GM06990 (cell line): ENCODE measurements around the gene OSTN.

Experiments
- DNase-seq: peaks from one replicate; pipeline ENCODE4 v3.0.0-alpha.2; 2011; ENCODE audit not compliant: insufficient read length; ENCODE audit errors: extremely low read depth
- H3K27me3 ChIP-seq: replicated peaks from 2 replicates; pipeline ENCODE4 v1.6.0; 2011; ENCODE audit warnings: low read length; ENCODE audit not compliant: control insufficient read depth, insufficient read depth
- H3K36me3 ChIP-seq: 2 replicates; pipeline ENCODE4 v1.5.1; 2011; ENCODE audit warnings: low read length; ENCODE audit not compliant: control insufficient read depth, insufficient read depth
- H3K4me3 ChIP-seq: replicated peaks from 2 replicates; pipeline ENCODE4 v1.5.1; 2011; ENCODE audit warnings: low read depth, mild to moderate bottlenecking, control low read depth, low read length
- TF ChIP-seq, protein P1 (sequence below): IDR thresholded peaks from 2 replicates; pipeline ENCODE4 v1.5.1; 2011; ENCODE audit warnings: low read length, control low read depth, mild to moderate bottlenecking, inconsistent platforms; ENCODE audit not compliant: insufficient read depth, poor library complexity, severe bottlenecking

Gene OSTN

DNA sequence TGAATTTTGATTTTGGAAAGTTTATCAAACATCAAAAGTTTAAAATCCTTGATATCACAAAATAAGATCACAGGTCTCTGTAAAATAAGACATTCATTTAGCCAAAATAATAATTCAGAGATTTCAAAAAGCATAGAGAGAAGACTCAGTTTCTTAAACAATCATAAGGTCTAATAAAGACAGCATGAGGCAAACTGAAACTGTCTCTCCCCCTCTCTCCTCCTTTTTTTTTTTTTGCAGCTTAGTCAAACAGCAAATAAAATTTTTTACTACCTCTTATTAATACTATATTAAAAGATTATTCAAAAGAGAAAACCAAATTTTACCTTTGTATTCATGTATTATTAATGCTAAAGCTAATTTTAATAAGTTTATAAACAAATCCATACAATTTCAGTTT is 57.4 kb downstream of the OSTN start:
- no peaks in the 10 kb centered on the region for H3K27me3 ChIP-seq
- DNase-seq = no peak
- no peak overlapping the region for H3K4me3 ChIP-seq
- H3K36me3 ChIP-seq = no peaks in the 10 kb centered on the region
- TF ChIP-seq, protein P1, sequence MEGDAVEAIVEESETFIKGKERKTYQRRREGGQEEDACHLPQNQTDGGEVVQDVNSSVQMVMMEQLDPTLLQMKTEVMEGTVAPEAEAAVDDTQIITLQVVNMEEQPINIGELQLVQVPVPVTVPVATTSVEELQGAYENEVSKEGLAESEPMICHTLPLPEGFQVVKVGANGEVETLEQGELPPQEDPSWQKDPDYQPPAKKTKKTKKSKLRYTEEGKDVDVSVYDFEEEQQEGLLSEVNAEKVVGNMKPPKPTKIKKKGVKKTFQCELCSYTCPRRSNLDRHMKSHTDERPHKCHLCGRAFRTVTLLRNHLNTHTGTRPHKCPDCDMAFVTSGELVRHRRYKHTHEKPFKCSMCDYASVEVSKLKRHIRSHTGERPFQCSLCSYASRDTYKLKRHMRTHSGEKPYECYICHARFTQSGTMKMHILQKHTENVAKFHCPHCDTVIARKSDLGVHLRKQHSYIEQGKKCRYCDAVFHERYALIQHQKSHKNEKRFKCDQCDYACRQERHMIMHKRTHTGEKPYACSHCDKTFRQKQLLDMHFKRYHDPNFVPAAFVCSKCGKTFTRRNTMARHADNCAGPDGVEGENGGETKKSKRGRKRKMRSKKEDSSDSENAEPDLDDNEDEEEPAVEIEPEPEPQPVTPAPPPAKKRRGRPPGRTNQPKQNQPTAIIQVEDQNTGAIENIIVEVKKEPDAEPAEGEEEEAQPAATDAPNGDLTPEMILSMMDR = no peak

DNA sequence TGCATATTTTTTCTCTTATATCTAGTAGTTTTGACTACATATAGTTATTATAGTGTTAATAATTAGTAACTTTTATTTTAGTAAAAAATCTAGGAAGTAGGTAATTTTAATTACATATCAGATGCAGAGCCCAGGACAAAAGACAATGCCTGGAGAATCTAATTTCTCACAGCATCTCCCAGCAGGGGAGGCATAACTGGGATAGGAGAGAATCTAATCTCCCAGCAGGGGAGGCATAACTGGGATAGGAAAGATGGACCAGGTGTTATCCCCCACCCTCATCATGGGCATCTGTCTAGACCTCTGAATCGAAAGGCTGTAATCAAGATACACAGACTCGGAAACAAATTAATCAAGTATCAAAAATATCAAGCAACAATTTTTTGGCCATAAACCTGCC is 58.2 kb downstream of the OSTN start:
- Histone ChIP-seq H3K36me3 (no peaks in the 10 kb centered on the region), H3K27me3 (no peaks in the 10 kb centered on the region), H3K4me3 (no peak overlapping the region)
- TF ChIP-seq, protein P1 = no peak
- DNase-seq = no peak

DNA sequence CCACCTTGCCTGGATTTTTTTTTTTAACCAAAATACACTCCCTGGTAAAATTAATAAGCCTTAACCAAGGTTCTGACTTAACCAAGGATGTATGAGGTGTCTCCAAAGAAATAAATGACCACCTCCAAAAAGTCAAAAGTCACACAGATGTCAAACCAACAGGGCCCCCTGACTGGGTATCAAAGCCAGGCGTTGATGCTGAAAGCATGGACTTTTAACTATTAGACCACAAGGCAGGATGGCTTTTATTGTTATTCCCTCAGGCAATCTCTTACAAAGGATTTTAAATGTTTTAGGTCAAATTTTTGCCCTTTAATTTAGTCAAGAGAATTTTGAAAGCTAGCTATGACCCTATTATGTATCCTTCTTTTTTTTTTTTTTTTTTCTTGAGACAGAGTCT is 60.4 kb downstream of the OSTN start:
- Histone ChIP-seq H3K4me3 (no peak overlapping the region), H3K36me3 (no peaks in the 10 kb centered on the region), H3K27me3 (no peaks in the 10 kb centered on the region)
- no peak for DNase-seq
- TF ChIP-seq, protein P1 = no peak

DNA sequence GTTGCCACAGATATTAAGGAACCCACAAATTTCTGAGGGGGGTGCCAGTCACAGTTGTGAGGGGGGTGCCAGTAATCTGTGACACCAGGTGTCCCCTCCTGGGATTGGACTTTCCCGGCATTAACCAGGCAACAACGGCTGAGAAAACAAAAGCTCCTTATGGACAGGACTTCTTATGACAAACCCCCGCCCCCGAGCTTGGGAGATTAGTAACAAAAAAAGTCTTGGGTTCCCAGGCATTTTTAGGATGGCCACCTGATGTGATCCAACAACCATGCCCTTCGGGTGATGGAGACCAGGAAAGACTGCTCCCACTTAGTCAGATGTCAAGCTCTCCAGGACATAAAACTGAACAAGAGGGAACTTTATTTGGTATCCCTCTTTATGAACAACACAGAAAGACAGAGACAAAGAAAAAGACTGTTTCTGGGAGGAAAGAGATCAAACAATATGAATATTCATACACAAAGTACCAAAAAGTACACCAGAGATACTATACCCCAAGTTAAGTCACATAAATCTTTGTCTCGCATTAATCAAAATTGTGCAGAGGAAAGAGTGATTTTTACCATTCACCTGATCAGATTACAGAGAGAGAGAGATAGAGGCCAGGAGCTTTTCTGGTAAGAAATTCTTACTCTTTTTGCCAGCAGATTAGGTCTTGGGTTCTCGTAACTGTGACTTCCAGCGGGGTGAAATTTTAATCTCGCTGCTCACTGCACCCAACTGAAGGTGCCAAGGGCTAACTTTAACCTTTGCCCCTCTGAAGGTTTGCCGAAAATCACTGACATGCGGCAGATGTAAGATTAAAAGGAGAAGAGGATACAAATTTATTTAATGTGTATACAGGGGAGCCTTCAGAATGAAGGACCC is 61.6 kb downstream of the OSTN start:
- no peaks in the 10 kb centered on the region for H3K27me3 ChIP-seq
- TF ChIP-seq, protein P1 = no peak
- no peaks in the 10 kb centered on the region for H3K36me3 ChIP-seq
- H3K4me3 ChIP-seq = no peak overlapping the region
- DNase-seq = no peak

DNA sequence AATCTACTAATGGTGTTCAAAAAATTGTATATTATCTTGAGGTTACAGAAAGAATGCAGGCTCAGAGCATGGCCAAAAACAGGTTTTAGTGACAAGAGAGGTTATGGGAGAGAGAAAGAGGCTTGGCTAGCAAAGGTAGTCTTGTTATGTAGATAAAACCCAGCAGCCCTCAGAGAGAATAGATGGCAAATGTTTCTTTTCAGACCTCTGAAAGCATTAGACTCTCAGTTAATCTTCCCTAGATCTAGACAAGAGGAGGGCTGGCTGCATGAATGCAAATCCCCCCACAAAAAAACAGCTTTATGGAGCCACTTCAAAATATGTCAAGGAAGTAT is 62.2 kb downstream of the OSTN start:
- no peaks in the 10 kb centered on the region for H3K27me3 ChIP-seq
- no peak overlapping the region for H3K4me3 ChIP-seq
- TF ChIP-seq, protein P1 = no peak
- H3K36me3 ChIP-seq = no peaks in the 10 kb centered on the region
- DNase-seq = no peak
